D721Med (cell line): ENCODE results near the gene CNIH3.

Experiments
- DNase-seq: peaks from one replicate; pipeline ENCODE4 v3.0.0; 2011; ENCODE audit warnings: low spot score; ENCODE audit not compliant: insufficient read length
- FAIRE-seq: peaks from 2 replicates; lab custom pipeline; 2011; peaks lifted over from hg19 to GRCh38; lab: Jason Lieb, UNC
- TF ChIP-seq, protein P1 (sequence below): IDR thresholded peaks from 2 replicates; pipeline ENCODE4 v1.5.1; 2012; ENCODE audit warnings: mild to moderate bottlenecking, control low read depth; ENCODE audit not compliant: insufficient read depth; ENCODE audit errors: missing control alignments

CNIH3 gene

DNA sequence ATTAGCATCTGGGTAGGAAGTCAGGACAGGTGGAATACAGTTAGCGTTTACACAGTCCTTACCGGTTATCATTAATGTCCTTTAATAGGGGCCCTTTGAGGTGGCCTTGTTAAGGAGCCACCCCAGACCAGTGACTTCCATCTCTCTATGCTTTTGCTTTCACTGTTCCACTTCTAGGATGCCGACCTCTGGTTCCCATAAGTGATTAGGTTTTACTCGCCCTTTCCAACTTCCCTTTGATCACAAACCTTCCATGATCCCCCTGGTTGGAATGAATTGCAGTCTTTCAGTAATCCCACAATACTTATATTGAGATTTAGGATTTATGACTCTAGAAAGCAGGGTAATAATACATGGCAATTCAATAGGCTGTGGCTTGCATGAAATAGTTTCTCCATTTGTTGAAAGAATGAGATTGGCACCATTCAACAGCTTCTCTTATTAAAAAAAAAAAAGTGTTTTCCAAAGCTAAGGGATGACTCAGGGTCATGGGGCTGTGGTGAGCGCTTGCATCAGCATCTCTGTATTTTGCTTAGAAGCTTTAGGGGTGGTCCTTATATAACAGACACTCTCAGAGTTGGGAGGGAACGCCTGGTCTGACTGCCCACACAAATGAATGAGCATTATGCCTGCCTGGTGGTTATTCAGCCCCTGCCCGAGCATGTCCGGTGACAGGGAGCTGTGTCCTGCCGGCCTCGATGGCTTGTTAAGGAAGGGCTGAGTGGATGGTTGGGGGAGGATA, 110.5 kb downstream of the CNIH3 start:
- DNase-seq = no peak
- TF ChIP-seq, protein P1, sequence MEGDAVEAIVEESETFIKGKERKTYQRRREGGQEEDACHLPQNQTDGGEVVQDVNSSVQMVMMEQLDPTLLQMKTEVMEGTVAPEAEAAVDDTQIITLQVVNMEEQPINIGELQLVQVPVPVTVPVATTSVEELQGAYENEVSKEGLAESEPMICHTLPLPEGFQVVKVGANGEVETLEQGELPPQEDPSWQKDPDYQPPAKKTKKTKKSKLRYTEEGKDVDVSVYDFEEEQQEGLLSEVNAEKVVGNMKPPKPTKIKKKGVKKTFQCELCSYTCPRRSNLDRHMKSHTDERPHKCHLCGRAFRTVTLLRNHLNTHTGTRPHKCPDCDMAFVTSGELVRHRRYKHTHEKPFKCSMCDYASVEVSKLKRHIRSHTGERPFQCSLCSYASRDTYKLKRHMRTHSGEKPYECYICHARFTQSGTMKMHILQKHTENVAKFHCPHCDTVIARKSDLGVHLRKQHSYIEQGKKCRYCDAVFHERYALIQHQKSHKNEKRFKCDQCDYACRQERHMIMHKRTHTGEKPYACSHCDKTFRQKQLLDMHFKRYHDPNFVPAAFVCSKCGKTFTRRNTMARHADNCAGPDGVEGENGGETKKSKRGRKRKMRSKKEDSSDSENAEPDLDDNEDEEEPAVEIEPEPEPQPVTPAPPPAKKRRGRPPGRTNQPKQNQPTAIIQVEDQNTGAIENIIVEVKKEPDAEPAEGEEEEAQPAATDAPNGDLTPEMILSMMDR = no peak
- FAIRE-seq = no peak

DNA sequence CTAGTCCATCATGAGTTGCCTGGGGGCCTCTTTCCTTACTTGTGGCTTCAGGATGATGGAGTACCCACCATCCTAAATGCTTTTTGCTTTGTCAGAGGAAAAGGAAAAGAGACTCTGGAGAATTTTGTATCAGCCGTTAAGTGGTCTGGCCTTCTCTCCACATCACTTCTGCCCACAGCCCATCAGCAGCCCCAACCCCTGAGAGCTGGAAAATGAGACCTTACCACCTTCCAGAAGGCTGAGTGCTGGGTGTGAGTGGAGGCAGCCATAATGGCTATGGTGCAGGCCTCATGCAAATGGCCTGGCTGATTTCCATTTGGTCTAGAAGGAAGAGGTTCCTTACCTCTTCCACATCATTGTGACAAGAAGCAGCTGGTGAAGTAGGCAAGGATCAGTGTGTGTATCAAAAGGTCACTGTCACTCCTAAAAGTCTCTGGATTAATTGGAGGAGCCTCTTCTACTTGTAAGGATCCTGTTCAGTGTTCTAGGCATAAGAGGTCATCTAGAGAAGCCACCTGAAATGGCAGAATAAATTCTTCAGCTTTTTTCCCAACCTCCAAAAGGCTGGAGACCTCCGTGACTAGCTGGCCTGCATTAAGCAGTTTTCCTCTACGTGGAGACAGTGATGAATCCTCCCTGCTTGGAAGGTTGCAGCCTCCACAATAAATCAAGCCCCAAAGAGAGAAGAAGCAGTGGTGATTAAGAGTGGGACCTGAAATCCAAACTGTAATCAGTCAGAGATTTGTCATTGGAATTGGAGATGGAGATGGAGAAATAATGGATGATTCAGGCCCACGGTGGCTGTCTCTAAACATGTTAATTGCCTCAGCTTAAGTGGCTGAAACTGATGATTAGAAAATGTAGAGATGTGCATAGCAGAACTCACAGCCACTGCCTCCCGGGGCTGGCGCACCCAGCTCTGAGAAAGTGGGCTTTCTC, 111.5 kb downstream of the CNIH3 start:
- DNase-seq (no peak), FAIRE-seq (no peak)
- TF ChIP-seq, protein P1 = no peak

DNA sequence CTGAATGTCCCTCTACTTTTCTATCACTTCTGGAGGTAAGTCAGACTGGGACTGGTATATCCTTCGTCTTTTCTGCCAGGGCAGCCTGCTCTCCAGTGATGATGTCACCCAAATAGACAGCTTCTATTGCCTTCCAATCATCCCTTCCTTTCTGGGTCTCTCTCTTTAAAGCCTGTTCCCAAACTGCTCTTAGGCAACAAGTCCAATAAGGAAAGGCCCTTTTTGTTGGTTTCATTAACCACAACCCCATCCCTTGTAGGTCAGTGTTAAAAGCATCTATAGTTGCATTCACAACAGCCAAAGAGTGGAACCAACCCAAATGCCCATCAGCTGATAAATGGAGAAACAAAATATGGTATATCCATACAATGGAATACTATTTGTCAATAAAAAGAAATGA, 114.4 kb downstream of the CNIH3 start:
- DNase-seq (no peak), FAIRE-seq (no peak)
- TF ChIP-seq, protein P1 = no peak

DNA sequence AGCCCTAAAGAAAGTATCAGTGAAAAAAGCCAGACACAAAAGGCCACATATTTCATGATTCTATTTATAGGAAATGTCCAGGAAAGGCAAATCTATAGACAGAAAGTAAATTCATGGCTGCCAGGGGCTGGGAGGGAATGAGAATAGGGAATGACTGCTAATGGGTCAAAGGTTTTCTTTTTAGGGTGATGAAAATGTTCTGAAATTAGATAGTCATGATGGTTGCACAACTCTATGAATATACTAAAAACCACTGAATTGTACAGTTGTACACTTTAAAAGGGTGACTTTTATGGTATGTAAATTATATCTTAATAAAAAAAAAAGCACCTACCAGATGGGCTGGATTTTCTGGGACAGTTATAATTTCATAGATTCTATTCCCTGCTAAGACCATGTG, 114.8 kb downstream of the CNIH3 start:
- TF ChIP-seq, protein P1 = no peak
- DNase-seq (no peak), FAIRE-seq (no peak)

DNA sequence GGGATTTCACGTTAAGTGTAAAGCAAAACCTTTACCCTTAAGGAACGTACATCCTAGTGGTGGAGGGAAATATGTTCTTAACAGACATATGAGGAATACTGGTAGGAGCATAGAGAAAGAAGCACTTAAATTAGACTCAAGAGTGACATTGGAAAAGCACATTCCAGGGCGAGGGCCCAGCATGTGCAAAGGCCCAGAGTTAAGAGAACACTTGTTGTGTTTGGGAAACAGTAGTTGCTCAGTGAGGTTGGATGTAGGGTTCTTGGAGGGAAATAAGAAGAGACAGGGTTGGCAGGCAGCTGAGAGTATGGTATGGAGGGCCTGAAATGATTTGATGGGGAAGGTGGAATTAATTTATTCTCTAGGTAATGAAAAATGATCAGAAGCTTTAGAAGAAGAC, 115.5 kb downstream of the CNIH3 start:
- DNase-seq = no peak
- TF ChIP-seq, protein P1 = no peak
- FAIRE-seq = no peak

DNA sequence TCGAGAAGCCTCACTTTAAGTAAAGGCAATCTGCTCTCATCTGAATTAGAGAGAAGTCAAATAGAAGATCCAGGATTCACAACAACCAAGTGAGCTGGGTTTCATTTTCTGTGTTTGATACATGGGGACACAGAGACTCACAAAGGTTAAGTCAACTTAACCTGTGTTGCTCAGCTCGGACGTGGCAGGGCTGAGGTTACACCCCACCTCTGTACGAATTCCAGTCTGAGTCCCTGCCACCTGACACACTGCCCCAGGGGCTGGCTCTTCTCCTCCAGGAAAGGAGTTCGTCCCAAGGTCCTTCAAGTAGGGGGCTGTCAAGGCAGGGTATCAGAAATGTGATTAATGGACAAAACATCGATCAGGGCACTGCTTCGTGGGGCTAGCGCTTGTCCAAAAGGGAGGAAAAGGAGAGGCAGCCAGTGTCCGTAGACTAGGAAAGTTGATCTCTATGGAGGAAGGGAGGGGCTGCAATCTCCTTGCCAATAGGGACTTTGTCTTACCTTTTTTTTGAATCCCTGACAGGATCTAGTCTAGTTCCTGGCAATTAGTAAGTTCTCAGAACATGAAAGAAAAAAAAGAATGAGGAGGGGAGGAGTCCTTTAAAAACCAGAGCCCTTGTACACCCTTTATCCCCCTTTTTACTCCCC, 116.4 kb downstream of the CNIH3 start:
- TF ChIP-seq, protein P1 = no peak
- DNase-seq = no peak
- no peak for FAIRE-seq
